Measurements from ENCODE around the gene PLEKHF1. TPM values are rescaled to one million over a fixed set of nuclear protein-coding genes. Genes with fewer than 3 reads are reported as not detected.

Gene PLEKHF1
- total RNA-seq, 4 donors from 2014 or later, result 69.1 to 164 (median 135) TPM

DNA sequence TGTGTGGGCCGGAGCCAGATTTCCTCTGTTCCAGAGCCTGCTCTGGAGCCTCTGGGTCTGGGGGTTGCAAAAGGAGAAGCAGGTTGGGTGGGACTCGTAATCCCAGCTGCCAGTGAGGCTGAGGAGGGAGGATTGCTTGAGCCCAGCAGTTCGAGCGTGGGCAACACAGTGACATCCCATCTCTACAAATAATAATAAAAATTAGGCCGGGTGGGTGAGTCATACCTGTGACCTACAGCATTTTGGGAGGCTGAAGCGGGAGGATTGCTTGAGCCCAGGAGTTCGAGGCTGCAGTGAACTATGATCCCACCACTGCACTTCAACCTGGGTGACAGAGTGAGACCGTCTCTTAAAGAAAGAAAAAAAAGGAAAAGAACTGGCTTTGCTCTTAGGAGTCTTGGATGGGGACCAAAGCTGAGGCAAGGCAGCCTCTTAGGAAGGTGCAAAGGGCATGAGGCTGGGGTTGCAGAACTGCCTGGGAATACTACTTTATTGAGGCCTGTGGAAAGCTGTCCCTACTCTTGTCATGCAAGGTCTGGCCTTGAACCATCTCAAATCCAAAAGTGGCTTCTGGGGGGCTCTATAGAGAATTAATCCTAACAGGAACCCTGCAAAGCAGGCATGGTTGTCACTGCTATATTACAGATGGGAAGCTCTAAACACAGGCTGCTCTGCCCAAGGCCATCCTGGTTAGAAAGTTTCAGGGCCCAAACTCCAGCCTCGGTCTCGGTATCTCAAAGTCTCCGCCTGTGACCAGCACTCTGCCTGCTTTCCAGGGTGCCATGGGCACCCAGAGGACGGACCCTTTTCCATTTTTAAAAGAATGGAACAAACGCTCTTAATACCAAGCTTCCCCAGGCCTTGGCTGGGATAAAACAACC, 50.7 kb downstream of the PLEKHF1 start:
- no peaks in the 10 kb centered on the region for H3K27me3 ChIP-seq
- ATAC-seq, result peak; percentile 49
- H3K9me3 ChIP-seq, result no peaks in the 10 kb centered on the region
- intact Hi-C loops (cut with DNase I; ENCODE audit: low total_unique reads), result loop anchor here (1.0 kb wide), 4 partner anchors 22 to 110 kb away; partner anchors contain the start of genes PLEKHF1 and POP4
- H3K4me3 ChIP-seq, result peak overlapping the region; percentile 80 to 99 (median 86)
- in situ Hi-C loops (cut with MboI; ENCODE audit: low sequenced_read_pairs in 4 of 4), result loop anchor here in 3 of 4 donors (5.0 to 25.0 kb wide), 4 partner anchors 51 to 504 kb away; partner anchors contain the start of genes PLEKHF1 (in 2 of the 3), POP4 (in 2 of the 3) and UQCRFS1 (in 1 of the 3)
- no peaks in the 10 kb centered on the region for H3K36me3 ChIP-seq
- peaks cover 24 to 26% of the 10 kb centered on the region in 2 donors for H3K4me1 ChIP-seq
- peak in 1 of 2 donors; percentile 24 for DNase-seq
- TF ChIP-seq, protein P1, sequence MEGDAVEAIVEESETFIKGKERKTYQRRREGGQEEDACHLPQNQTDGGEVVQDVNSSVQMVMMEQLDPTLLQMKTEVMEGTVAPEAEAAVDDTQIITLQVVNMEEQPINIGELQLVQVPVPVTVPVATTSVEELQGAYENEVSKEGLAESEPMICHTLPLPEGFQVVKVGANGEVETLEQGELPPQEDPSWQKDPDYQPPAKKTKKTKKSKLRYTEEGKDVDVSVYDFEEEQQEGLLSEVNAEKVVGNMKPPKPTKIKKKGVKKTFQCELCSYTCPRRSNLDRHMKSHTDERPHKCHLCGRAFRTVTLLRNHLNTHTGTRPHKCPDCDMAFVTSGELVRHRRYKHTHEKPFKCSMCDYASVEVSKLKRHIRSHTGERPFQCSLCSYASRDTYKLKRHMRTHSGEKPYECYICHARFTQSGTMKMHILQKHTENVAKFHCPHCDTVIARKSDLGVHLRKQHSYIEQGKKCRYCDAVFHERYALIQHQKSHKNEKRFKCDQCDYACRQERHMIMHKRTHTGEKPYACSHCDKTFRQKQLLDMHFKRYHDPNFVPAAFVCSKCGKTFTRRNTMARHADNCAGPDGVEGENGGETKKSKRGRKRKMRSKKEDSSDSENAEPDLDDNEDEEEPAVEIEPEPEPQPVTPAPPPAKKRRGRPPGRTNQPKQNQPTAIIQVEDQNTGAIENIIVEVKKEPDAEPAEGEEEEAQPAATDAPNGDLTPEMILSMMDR (IDR thresholded peaks at IDR 0.05 in 4 of 5, conservative IDR thresholded peaks at IDR 0.05 in 1 of 5), result no peak
- no peak for TF ChIP-seq POLR2A (IDR thresholded peaks at IDR 0.05)
- H3K27ac ChIP-seq, result peak overlapping the region; percentile 94 to 98 (median 94)

DNA sequence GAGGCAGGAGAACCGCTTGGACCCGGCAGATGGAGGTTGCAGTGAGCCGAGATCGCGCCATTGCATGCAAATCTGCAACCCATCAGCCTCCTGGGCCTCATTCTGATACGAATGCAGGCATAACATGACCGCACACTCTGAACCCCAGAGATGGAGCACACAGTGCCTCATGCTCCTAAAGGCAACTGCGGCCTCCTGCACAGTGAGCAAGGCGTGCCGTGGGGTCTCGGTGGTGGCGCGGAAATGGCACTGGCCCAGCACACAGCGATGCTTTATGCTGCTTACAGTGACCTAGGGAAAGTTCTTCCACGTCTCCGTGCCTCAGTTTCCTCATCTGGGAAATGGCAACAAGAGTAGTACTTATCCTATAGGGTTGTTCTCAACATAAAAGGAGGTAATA, 51.8 kb downstream of the PLEKHF1 start:
- ATAC-seq (no peak), DNase-seq (no peak)
- Histone ChIP-seq H3K27ac (no peak overlapping the region), H3K4me3 (no peak overlapping the region), H3K4me1 (peaks cover 22 to 24% of the 10 kb centered on the region in 2 donors), H3K9me3 (no peaks in the 10 kb centered on the region), H3K36me3 (no peaks in the 10 kb centered on the region), H3K27me3 (no peaks in the 10 kb centered on the region)
- TF ChIP-seq, protein P1 (IDR thresholded peaks at IDR 0.05 in 4 of 5, conservative IDR thresholded peaks at IDR 0.05 in 1 of 5), result no peak
- intact Hi-C loops (cut with DNase I; ENCODE audit: low total_unique reads), result no loop called here
- in situ Hi-C loops (cut with MboI; ENCODE audit: low sequenced_read_pairs in 4 of 4), result loop anchor here in 3 of 4 donors (5.0 to 25.0 kb wide), 4 partner anchors 52 to 505 kb away; partner anchors contain the start of genes PLEKHF1 (in 2 of the 3), POP4 (in 2 of the 3) and UQCRFS1 (in 1 of the 3)

DNA sequence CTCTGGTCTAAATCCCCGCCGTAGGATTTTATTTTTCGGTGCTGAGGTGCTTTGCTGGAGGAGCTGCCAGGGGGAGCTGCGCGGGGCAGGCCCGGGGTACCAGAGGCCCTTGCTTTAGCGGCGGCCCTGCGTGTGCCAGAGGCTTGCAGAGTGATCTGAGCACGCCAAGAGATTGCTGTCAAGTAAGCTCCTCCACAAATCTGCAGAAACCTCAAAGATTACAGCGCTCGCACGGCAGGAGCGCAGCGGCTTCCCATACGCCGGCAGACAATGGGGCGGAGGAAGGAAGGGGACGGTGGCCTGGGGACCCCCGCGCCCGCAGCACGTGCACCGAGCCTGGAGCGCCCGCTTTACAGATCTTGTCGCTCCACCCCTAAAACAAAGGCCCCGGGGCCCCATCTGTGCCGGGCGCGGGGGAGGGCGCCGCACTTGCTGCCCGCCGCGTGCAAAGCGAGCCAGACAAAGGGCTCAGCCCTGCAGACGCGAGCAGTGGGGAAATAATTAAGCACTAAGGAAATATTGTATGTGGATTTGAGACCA, 58.9 kb downstream of the PLEKHF1 start:
- H3K9me3 ChIP-seq, result no peaks in the 10 kb centered on the region
- intact Hi-C loops (cut with DNase I; ENCODE audit: low total_unique reads) (no loop called here), in situ Hi-C loops (cut with MboI; ENCODE audit: low sequenced_read_pairs in 4 of 4) (loop anchor here in 1 of 4 donors (25.0 kb wide), 1 partner anchor 512 kb away; the partner anchor contains the start of gene UQCRFS1)
- peaks cover 0 to 6% (median 5%) of the 10 kb centered on the region in 3 donors for H3K27me3 ChIP-seq
- TF ChIP-seq, protein P1 (IDR thresholded peaks at IDR 0.05 in 4 of 5, conservative IDR thresholded peaks at IDR 0.05 in 1 of 5), result no peak
- no peak for TF ChIP-seq POLR2A (IDR thresholded peaks at IDR 0.05)
- no peak overlapping the region for H3K27ac ChIP-seq
- ATAC-seq (no peak), DNase-seq (no peak)
- H3K36me3 ChIP-seq, result no peaks in the 10 kb centered on the region
- H3K4me1 ChIP-seq, result peaks cover 5 to 11% of the 10 kb centered on the region in 2 donors
- H3K4me3 ChIP-seq, result peak overlapping the region; percentile 33 to 52 (median 42)

DNA sequence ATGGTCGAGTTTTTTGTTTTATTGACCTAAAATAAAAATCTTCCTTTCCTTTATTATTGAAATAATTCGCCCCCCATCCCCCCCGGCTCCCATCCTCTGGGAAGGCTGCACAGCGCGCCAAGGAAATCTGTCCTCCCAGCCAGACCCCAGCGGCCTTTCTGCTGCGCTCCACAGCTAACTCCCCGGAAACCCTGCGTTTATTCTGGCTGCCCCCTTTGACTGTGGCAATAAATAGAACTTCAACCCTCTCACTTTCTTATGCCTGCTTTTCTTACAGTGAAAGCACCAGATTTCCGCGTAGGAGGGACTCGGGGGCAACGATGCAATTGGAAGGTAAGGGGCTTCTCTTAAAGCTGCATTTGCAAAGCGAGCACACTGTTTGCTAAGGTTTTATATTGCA, 59.5 kb downstream of the PLEKHF1 start:
- intact Hi-C loops (cut with DNase I; ENCODE audit: low total_unique reads) (no loop called here), in situ Hi-C loops (cut with MboI; ENCODE audit: low sequenced_read_pairs in 4 of 4) (loop anchor here in 2 of 4 donors (25.0 kb wide), 2 partner anchors 512 to 938 kb away; partner anchors contain the start of gene UQCRFS1 (in 1 of the 2))
- no peak overlapping the region for H3K27ac ChIP-seq
- DNase-seq (no peak), ATAC-seq (no peak)
- peak overlapping the region in 3 of 4 donors; percentile 40 to 52 (median 45) for H3K4me3 ChIP-seq
- peaks cover 0 to 6% (median 5%) of the 10 kb centered on the region in 3 donors for H3K27me3 ChIP-seq
- no peaks in the 10 kb centered on the region for H3K9me3 ChIP-seq
- H3K4me1 ChIP-seq, result peaks cover 5 to 11% of the 10 kb centered on the region in 2 donors
- TF ChIP-seq POLR2A (IDR thresholded peaks at IDR 0.05), result no peak
- TF ChIP-seq, protein P1 (IDR thresholded peaks at IDR 0.05 in 4 of 5, conservative IDR thresholded peaks at IDR 0.05 in 1 of 5), result no peak
- no peaks in the 10 kb centered on the region for H3K36me3 ChIP-seq

Other genes starting within 250 kb of the PLEKHF1 start
- not detected for gene VSTM2B, start 139.5 kb upstream of the PLEKHF1 start, total RNA-seq
- gene POP4, start 59.2 kb upstream of the PLEKHF1 start, total RNA-seq, result 10 to 100 TPM; 59.9 to 64.5 (median 61.3) TPM
- 100 to 1,000 TPM in 1 of 4 donors, 10 to 100 TPM in 3; 54.4 to 142 (median 69.8) TPM for gene C19orf12, start 49.8 kb downstream of the PLEKHF1 start, total RNA-seq
- gene CCNE1, start 146.5 kb downstream of the PLEKHF1 start, total RNA-seq, result 1 to 10 TPM; 2.9 to 7.3 (median 4.5) TPM

All from gastrocnemius medialis (tissue), 4 donors.